ENCODE measurements around the gene WWOX. TPM values are rescaled to one million over a fixed set of nuclear protein-coding genes. Genes with fewer than 3 reads are reported as not detected.

The WWOX gene
- total RNA-seq, 1 experiment from 2014 or later, result 35.6 TPM

- H3K9me2 ChIP-seq (ENCODE audit: insufficient read depth), result no peaks in the 10 kb centered on the region
- H3K27me3 ChIP-seq (ENCODE audit: insufficient read depth, low read depth), result no peaks in the 10 kb centered on the region
- no peaks in the 10 kb centered on the region for H3F3A ChIP-seq (ENCODE audit: insufficient read depth, low read depth)
- no peaks in the 10 kb centered on the region for H3K4me1 ChIP-seq (replicated peaks; ENCODE audit: insufficient read depth)
- intact Hi-C loops (cut with micrococcal nuclease; ENCODE audit: unreplicated experiment), result no loop called here
- no peaks in the 10 kb centered on the region for H4K20me1 ChIP-seq (ENCODE audit: insufficient read depth)
- no peak overlapping the region for H2AFZ ChIP-seq
- H3K4me3 ChIP-seq, result no peak overlapping the region
- no peaks in the 10 kb centered on the region for H3K9me3 ChIP-seq (ENCODE audit: insufficient read depth, low read depth)
- H3K27ac ChIP-seq, result no peak overlapping the region
- no peaks in the 10 kb centered on the region for H3K79me2 ChIP-seq (ENCODE audit: low read depth)
- H3K36me3 ChIP-seq (ENCODE audit: low read depth), result no peaks in the 10 kb centered on the region
- ChIA-PET POLR2A (ENCODE audit: unreplicated experiment) (no interaction called here), CTCF (no interaction called here)
- TF ChIP-seq CTCF (conservative IDR thresholded peaks at IDR 0.05) (no peak), EZH2 (IDR thresholded peaks at IDR 0.05; ENCODE audit: low read depth) (no peak)
- no peak for DNase-seq
- no peak overlapping the region for H3K4me2 ChIP-seq
- BruUV-seq (replicated peaks), result no TSS peak
Measured at GRCh38 chr16:78413651-78414050, 314.2 kb downstream of the WWOX start.

- Histone ChIP-seq H3K79me2 (ENCODE audit: low read depth) (no peaks in the 10 kb centered on the region), H3F3A (ENCODE audit: insufficient read depth, low read depth) (no peaks in the 10 kb centered on the region), H2AFZ (no peak overlapping the region), H4K20me1 (ENCODE audit: insufficient read depth) (no peaks in the 10 kb centered on the region), H3K36me3 (ENCODE audit: low read depth) (no peaks in the 10 kb centered on the region), H3K4me2 (no peak overlapping the region), H3K9me2 (ENCODE audit: insufficient read depth) (no peaks in the 10 kb centered on the region), H3K4me1 (replicated peaks; ENCODE audit: insufficient read depth) (no peaks in the 10 kb centered on the region), H3K27ac (no peak overlapping the region), H3K4me3 (no peak overlapping the region), H3K27me3 (ENCODE audit: insufficient read depth, low read depth) (no peaks in the 10 kb centered on the region), H3K9me3 (ENCODE audit: insufficient read depth, low read depth) (no peaks in the 10 kb centered on the region)
- no peak for DNase-seq
- CTCF ChIA-PET, result no interaction called here
- TF ChIP-seq EZH2 (IDR thresholded peaks at IDR 0.05; ENCODE audit: low read depth), result no peak
- no peak for TF ChIP-seq CTCF (conservative IDR thresholded peaks at IDR 0.05)
- POLR2A ChIA-PET (ENCODE audit: unreplicated experiment), result no interaction called here
- BruUV-seq (replicated peaks), result no TSS peak
- intact Hi-C loops (cut with micrococcal nuclease; ENCODE audit: unreplicated experiment), result no loop called here
Measured at GRCh38 chr16:78415013-78415412, 315.6 kb downstream of the WWOX start.

- Histone ChIP-seq H3K4me2 (no peak overlapping the region), H3K9me3 (ENCODE audit: insufficient read depth, low read depth) (no peaks in the 10 kb centered on the region), H3K27ac (no peak overlapping the region), H3K4me1 (replicated peaks; ENCODE audit: insufficient read depth) (no peaks in the 10 kb centered on the region), H2AFZ (no peak overlapping the region), H3K9me2 (ENCODE audit: insufficient read depth) (no peaks in the 10 kb centered on the region), H3F3A (ENCODE audit: insufficient read depth, low read depth) (no peaks in the 10 kb centered on the region), H3K36me3 (ENCODE audit: low read depth) (no peaks in the 10 kb centered on the region), H4K20me1 (ENCODE audit: insufficient read depth) (no peaks in the 10 kb centered on the region), H3K27me3 (ENCODE audit: insufficient read depth, low read depth) (no peaks in the 10 kb centered on the region), H3K79me2 (ENCODE audit: low read depth) (no peaks in the 10 kb centered on the region), H3K4me3 (no peak overlapping the region)
- POLR2A ChIA-PET (ENCODE audit: unreplicated experiment), result no interaction called here
- CTCF ChIA-PET, result no interaction called here
- intact Hi-C loops (cut with micrococcal nuclease; ENCODE audit: unreplicated experiment), result no loop called here
- BruUV-seq (replicated peaks), result no TSS peak
- TF ChIP-seq EZH2 (IDR thresholded peaks at IDR 0.05; ENCODE audit: low read depth) (no peak), CTCF (conservative IDR thresholded peaks at IDR 0.05) (no peak)
- no peak for DNase-seq
Measured at GRCh38 chr16:78415669-78416068, 316.2 kb downstream of the WWOX start.

Measured in PC-9 (cell line).